HCT116 (cell line): ENCODE measurements around the gene BIN2. TPM values are rescaled to one million over a fixed set of nuclear protein-coding genes. Genes with fewer than 3 reads are reported as not detected.

ENCODE experiments used
- ATAC-seq: fragments of 200-7000 bp; cut with Tn5 transposase; 2 replicates; pipeline ENCODE4 v1.9.1; 2020; ENCODE audit warnings: mild to moderate bottlenecking, moderate library complexity
- BruUV-seq: library from RNA; stranded (reverse); fragments of 400-500 nt; replicated peaks from 2 replicates; lab custom pipeline; 2021; lab: Mats Ljungman, UMichigan
- CTCF ChIA-PET: fragments of 300-600 bp; sonication (Branson Sonifier 250); formaldehyde crosslinking; loops from one replicate; lab custom pipeline; 2021; ENCODE audit warnings: antibody characterized with exemption; lab: Charles Lee
- POLR2A ChIA-PET: fragments of 300-600, 350-600 bp; sonication (Branson Sonifier 250); formaldehyde crosslinking; loops from one replicate; lab custom pipeline; 2021; ENCODE audit warnings: antibody characterized with exemption; lab: Charles Lee
- RAD21 ChIA-PET, 2 experiments: fragments of 300-600 bp; sonication (Branson Sonifier 250); formaldehyde crosslinking; loops; one replicate each; lab custom pipeline; 2023; ENCODE audit warnings: low total read pairs in 2 of 2; ENCODE audit not compliant: uncharacterized antibody in 2 of 2, unreplicated experiment in 2 of 2, low non-redundant PET in 1 of 2; lab: Charles Lee
- DNase-seq: peaks from one replicate; pipeline ENCODE4 v3.0.0-alpha.2; 2010; ENCODE audit warnings: low read depth, low spot score
- H2AFZ ChIP-seq: fragments of 200-600 bp; shearing (Covaris generic), sonication (generic); 2 replicates; pipeline ENCODE4 v1.6.1; 2017; ENCODE audit warnings: low read depth, mixed run types, mixed read lengths, antibody characterized with exemption, low read length; ENCODE audit not compliant: poor library complexity, severe bottlenecking
- H3K27ac ChIP-seq: 2 replicates; pipeline ENCODE4 v1.5.1; 2012; ENCODE audit warnings: low read depth, low read length
- H3K27me3 ChIP-seq: fragments of 200-600 bp; sonication (generic); 2 replicates; pipeline ENCODE4 v1.6.1; 2016; ENCODE audit warnings: mixed run types, low read length, mixed read lengths; ENCODE audit not compliant: insufficient read depth
- H3K36me3 ChIP-seq, 2 experiments: fragments of 200-500 bp in 1 of 2; fragments of 200-600 bp in 1 of 2; sonication (Bioruptor generic) in 1 of 2; sonication (generic) in 1 of 2; 2 replicates each; pipeline versions ENCODE4 v1.5.1 to v1.6.1; 2014 to 2016; ENCODE audit warnings: low read length in 2 of 2, inconsistent platforms in 1 of 2, mixed read lengths in 1 of 2, mixed run types in 1 of 2; ENCODE audit not compliant: insufficient read depth in 2 of 2, control insufficient read depth in 1 of 2
- H3K4me1 ChIP-seq, 2 experiments: fragments of 200-600 bp in 1 of 2; sonication (generic) in 1 of 2; 2 replicates each; pipeline versions ENCODE4 v1.5.1 to v1.6.1; 2012 to 2017; ENCODE audit warnings: low read length in 2 of 2, inconsistent platforms in 1 of 2, mild to moderate bottlenecking in 1 of 2, mixed read lengths in 1 of 2, mixed run types in 1 of 2, moderate library complexity in 1 of 2; ENCODE audit not compliant: insufficient read depth in 2 of 2, control insufficient read depth in 1 of 2
- H3K4me2 ChIP-seq: fragments of 200-600 bp; sonication (generic); 2 replicates; pipeline ENCODE4 v1.6.1; 2017; ENCODE audit warnings: mixed run types, low read length, mixed read lengths
- H3K4me3 ChIP-seq, 2 experiments: fragments of 200-600 bp in 1 of 2; sonication (generic) in 1 of 2; replicated peaks in 1 of 2; 2 replicates each; pipeline ENCODE4 v1.5.1; 2011 to 2016; ENCODE audit warnings: low read length in 2 of 2, control low read depth in 1 of 2, low read depth in 1 of 2, mild to moderate bottlenecking in 1 of 2, mixed read lengths in 1 of 2, mixed run types in 1 of 2
- H3K79me2 ChIP-seq: fragments of 200-600 bp; sonication (generic); 2 replicates; pipeline ENCODE4 v1.6.1; 2017; ENCODE audit warnings: mild to moderate bottlenecking, mixed run types, low read length, moderate library complexity, mixed read lengths; ENCODE audit not compliant: insufficient read depth
- H3K9ac ChIP-seq: fragments of 200-600 bp; sonication (generic); 2 replicates; pipeline ENCODE4 v1.6.1; 2016; ENCODE audit warnings: low read length, mixed read lengths
- H3K9me2 ChIP-seq: fragments of 200-600 bp; sonication (generic), shearing (Covaris generic); 2 replicates; pipeline ENCODE4 v1.6.1; 2017; ENCODE audit warnings: mixed run types, mild to moderate bottlenecking, moderate library complexity; ENCODE audit not compliant: insufficient read depth
- H3K9me3 ChIP-seq, 2 experiments: fragments of 200-500 bp in 1 of 2; fragments of 200-600 bp in 1 of 2; sonication (Bioruptor generic) in 1 of 2; sonication (generic) in 1 of 2; 2 replicates each; pipeline ENCODE4 v1.6.1; 2014 to 2017; ENCODE audit warnings: low read length in 2 of 2, mixed read lengths in 2 of 2, inconsistent platforms in 1 of 2, low read depth in 1 of 2, mild to moderate bottlenecking in 1 of 2, mixed run types in 1 of 2, moderate library complexity in 1 of 2; ENCODE audit not compliant: control insufficient read depth in 1 of 2, insufficient read depth in 1 of 2
- H4K20me1 ChIP-seq: fragments of 200-600 bp; sonication (generic), shearing (Covaris generic); 2 replicates; pipeline ENCODE4 v1.6.1; 2017; ENCODE audit warnings: mixed run types, mild to moderate bottlenecking, moderate library complexity; ENCODE audit not compliant: insufficient read depth
- CBX3 ChIP-seq: IDR thresholded peaks from 2 replicates; pipeline ENCODE4 v1.6.1; 2012; ENCODE audit warnings: low read depth
- CTCF ChIP-seq, 3 experiments: fragments of 200-600 bp in 1 of 3; sonication (generic) in 1 of 3; IDR thresholded peaks in 2 of 3; conservative IDR thresholded peaks in 1 of 3; 2 replicates each; pipeline ENCODE4 v1.5.1; 2012 to 2017; ENCODE audit warnings: low read depth in 2 of 3, low read length in 2 of 3, antibody characterized with exemption in 1 of 3, borderline replicate concordance in 1 of 3, control low read depth in 1 of 3, mild to moderate bottlenecking in 1 of 3, mixed read lengths in 1 of 3, mixed run types in 1 of 3, moderate library complexity in 1 of 3; ENCODE audit not compliant: insufficient read depth in 1 of 3
- EZH2 ChIP-seq: fragments of 200-600 bp; sonication (generic); IDR thresholded peaks from 2 replicates; pipeline ENCODE4 v1.6.1; 2017; ENCODE audit warnings: antibody characterized with exemption, mixed run types
- JUND ChIP-seq: IDR thresholded peaks from 2 replicates; pipeline ENCODE4 v1.6.1; 2012
- REST ChIP-seq: IDR thresholded peaks from 2 replicates; pipeline ENCODE4 v1.6.1; 2012; ENCODE audit warnings: low read depth
- SP1 ChIP-seq: IDR thresholded peaks from 2 replicates; pipeline ENCODE4 v1.6.1; 2012; ENCODE audit warnings: low read depth
- ZFX ChIP-seq: fragments of 450-650 bp; IDR thresholded peaks from 2 replicates; pipeline ENCODE4 v1.6.1; 2017
- ZNF274 ChIP-seq: fragments of 200-500 bp; sonication (Bioruptor generic); IDR thresholded peaks from 2 replicates; pipeline ENCODE4 v1.6.1; 2014; ENCODE audit warnings: mild to moderate bottlenecking, low read depth, low read length, inconsistent platforms
- intact Hi-C: fragments of 100-400 bp; cut with micrococcal nuclease; formaldehyde crosslinking; loops from 2 replicates; pipeline ENCODE4 v1.10.0; 2022
- total RNA-seq: library from RNA; stranded (reverse); gene quantifications from one replicate; pipeline ENCODE4 v1.2.1, GENCODE V29; 2021; ENCODE audit not compliant: unreplicated experiment

The BIN2 gene
- total RNA-seq, 1 experiment from 2014 or later = 0.22 TPM

- DNase-seq (no peak), ATAC-seq (no peak)
- Histone ChIP-seq H3K79me2 (no peaks in the 10 kb centered on the region), H2AFZ (no peak overlapping the region), H3K4me1 (peaks cover 0 to 17% of the 10 kb centered on the region in 2 experiments; a peak in 2 of 4 replicates), H3K9me2 (no peaks in the 10 kb centered on the region), H3K27me3 (no peaks in the 10 kb centered on the region), H3K9me3 (no peaks in the 10 kb centered on the region), H4K20me1 (no peaks in the 10 kb centered on the region), H3K4me2 (no peak overlapping the region), H3K27ac (no peak overlapping the region), H3K9ac (no peak overlapping the region), H3K4me3 (no peak overlapping the region), H3K36me3 (no peaks in the 10 kb centered on the region)
- CTCF ChIA-PET = no interaction called here
- intact Hi-C loops = loop anchor here (10.0 kb wide), 1 partner anchor 841 kb away; the partner anchor contains the start of gene DIP2B
- TF ChIP-seq EZH2 (no peak), REST (no peak), CBX3 (no peak), SP1 (no peak), CTCF (IDR thresholded peaks at IDR 0.05 in 2 of 3, conservative IDR thresholded peaks at IDR 0.05 in 1 of 3; ENCODE audit: borderline replicate concordance in 1 of 3, insufficient read depth in 1 of 3, low read depth in 2 of 3, low read length in 2 of 3) (no peak), ZNF274 (no peak), JUND (no peak), ZFX (no peak)
- RAD21 ChIA-PET = no interaction called here
- POLR2A ChIA-PET = no interaction called here
- no TSS peak for BruUV-seq
Measured at GRCh38 chr12:51345681-51346080, 21.7 kb upstream of the BIN2 start.
